ENCODE measurements around the gene AVEN. TPM values are rescaled to one million over a fixed set of nuclear protein-coding genes. Genes with fewer than 3 reads are reported as not detected.
"Not testable (repeated sequence)": the region's sequence is repeated elsewhere in the genome, so short reads cannot be mapped to it uniquely, and the experiment has no call there.

AVEN gene
- total RNA-seq, 4 donors from 2014 or later, result 6.3 to 17.3 (median 10.6) TPM

- H3K4me1 ChIP-seq, result no peaks in the 10 kb centered on the region
- H3K9me3 ChIP-seq, result no peaks in the 10 kb centered on the region
- no peak overlapping the region for H3K4me3 ChIP-seq
- no peak overlapping the region for H3K27ac ChIP-seq
- no peaks in the 10 kb centered on the region for H3K27me3 ChIP-seq
- H3K36me3 ChIP-seq, result no peaks in the 10 kb centered on the region
- DNase-seq, result no peak
- TF ChIP-seq, protein P1, sequence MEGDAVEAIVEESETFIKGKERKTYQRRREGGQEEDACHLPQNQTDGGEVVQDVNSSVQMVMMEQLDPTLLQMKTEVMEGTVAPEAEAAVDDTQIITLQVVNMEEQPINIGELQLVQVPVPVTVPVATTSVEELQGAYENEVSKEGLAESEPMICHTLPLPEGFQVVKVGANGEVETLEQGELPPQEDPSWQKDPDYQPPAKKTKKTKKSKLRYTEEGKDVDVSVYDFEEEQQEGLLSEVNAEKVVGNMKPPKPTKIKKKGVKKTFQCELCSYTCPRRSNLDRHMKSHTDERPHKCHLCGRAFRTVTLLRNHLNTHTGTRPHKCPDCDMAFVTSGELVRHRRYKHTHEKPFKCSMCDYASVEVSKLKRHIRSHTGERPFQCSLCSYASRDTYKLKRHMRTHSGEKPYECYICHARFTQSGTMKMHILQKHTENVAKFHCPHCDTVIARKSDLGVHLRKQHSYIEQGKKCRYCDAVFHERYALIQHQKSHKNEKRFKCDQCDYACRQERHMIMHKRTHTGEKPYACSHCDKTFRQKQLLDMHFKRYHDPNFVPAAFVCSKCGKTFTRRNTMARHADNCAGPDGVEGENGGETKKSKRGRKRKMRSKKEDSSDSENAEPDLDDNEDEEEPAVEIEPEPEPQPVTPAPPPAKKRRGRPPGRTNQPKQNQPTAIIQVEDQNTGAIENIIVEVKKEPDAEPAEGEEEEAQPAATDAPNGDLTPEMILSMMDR (IDR thresholded peaks at IDR 0.05), result no peak
- TF ChIP-seq POLR2A (IDR thresholded peaks at IDR 0.05), result no peak
Observed at GRCh38 chr15:34011481-34011880, 27.5 kb downstream of the AVEN start.

GRCh38 chr15:34010921-34011320 is 28.1 kb downstream of the AVEN start:
- H3K9me3 ChIP-seq, result no peaks in the 10 kb centered on the region
- H3K27ac ChIP-seq, result no peak overlapping the region
- no peak for DNase-seq
- no peaks in the 10 kb centered on the region for H3K27me3 ChIP-seq
- H3K36me3 ChIP-seq, result no peaks in the 10 kb centered on the region
- H3K4me1 ChIP-seq, result no peaks in the 10 kb centered on the region
- H3K4me3 ChIP-seq, result no peak overlapping the region
- TF ChIP-seq, protein P1 (IDR thresholded peaks at IDR 0.05), result no peak
- no peak for TF ChIP-seq POLR2A (IDR thresholded peaks at IDR 0.05)

DNA sequence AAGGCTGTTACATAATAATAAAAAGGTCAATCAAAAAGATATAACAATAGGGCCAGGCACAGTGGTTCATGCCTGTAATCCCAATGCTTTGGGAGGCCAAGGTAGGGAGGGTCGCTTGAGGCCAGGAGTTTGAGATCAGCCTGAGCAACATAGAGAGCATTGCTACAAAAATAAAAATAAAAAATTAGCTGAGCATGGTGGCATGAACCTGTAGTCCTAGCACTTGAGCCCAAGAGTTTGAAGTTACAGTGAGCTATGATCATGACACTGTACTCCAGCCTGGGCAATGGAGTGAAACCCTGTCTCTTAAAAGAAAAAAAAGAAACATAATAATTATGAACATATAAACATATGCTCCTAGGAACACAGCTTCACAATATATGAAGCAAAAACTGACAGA is 29.3 kb downstream of the AVEN start:
- Histone ChIP-seq H3K4me3 (no peak overlapping the region), H3K27me3 (no peaks in the 10 kb centered on the region), H3K9me3 (no peaks in the 10 kb centered on the region), H3K4me1 (no peaks in the 10 kb centered on the region), H3K27ac (no peak overlapping the region), H3K36me3 (no peaks in the 10 kb centered on the region)
- no peak for TF ChIP-seq POLR2A (IDR thresholded peaks at IDR 0.05)
- TF ChIP-seq, protein P1 (IDR thresholded peaks at IDR 0.05), result no peak
- no peak for DNase-seq

DNA sequence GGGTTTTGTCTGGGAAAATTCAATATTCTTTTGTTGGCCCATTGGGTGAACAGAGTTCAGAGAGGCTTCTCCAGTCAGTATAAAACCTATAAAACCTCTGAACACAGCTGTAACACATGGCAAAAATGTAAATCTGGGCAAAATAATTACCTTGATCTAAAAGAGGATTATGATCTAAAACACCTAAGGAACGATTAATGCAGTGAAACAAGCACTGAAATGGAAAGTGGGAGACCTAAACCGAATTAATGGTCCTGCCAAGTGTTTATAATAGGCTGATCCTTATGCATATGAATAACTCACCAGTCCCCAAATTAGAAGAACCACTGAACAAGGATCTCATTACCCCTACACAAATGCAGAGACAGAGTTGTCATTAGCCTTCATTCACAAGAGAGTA is 32.6 kb downstream of the AVEN start:
- H3K4me3 ChIP-seq, result no peak overlapping the region
- H3K9me3 ChIP-seq, result no peaks in the 10 kb centered on the region
- H3K36me3 ChIP-seq, result no peaks in the 10 kb centered on the region
- H3K27ac ChIP-seq, result no peak overlapping the region
- H3K27me3 ChIP-seq, result no peaks in the 10 kb centered on the region
- TF ChIP-seq, protein P1 (IDR thresholded peaks at IDR 0.05), result no peak
- TF ChIP-seq POLR2A (IDR thresholded peaks at IDR 0.05), result no peak
- H3K4me1 ChIP-seq, result no peaks in the 10 kb centered on the region
- DNase-seq, result no peak

- no peaks in the 10 kb centered on the region for H3K9me3 ChIP-seq
- H3K4me1 ChIP-seq, result no peaks in the 10 kb centered on the region
- no peak for DNase-seq
- no peak for TF ChIP-seq POLR2A (IDR thresholded peaks at IDR 0.05)
- TF ChIP-seq, protein P1 (IDR thresholded peaks at IDR 0.05), result no peak
- no peaks in the 10 kb centered on the region for H3K36me3 ChIP-seq
- no peak overlapping the region for H3K4me3 ChIP-seq
- no peaks in the 10 kb centered on the region for H3K27me3 ChIP-seq
- H3K27ac ChIP-seq, result no peak overlapping the region
Observed at GRCh38 chr15:34001536-34001935, 37.5 kb downstream of the AVEN start.

GRCh38 chr15:33995666-33996065 is 43.3 kb downstream of the AVEN start:
- not testable (repeated sequence) for H3K27me3 ChIP-seq, H3K36me3 ChIP-seq, H3K9me3 ChIP-seq, H3K4me1 ChIP-seq, H3K27ac ChIP-seq, H3K4me3 ChIP-seq, DNase-seq
